ENCODE measurements around the gene PANK1. TPM values are rescaled to one million over a fixed set of nuclear protein-coding genes. Genes with fewer than 3 reads are reported as not detected.
"Not testable (repeated sequence)": the region's sequence is repeated elsewhere in the genome, so short reads cannot be mapped to it uniquely, and the experiment has no call there.

Gene PANK1
- total RNA-seq, 1 donor from 2014 or later = 9.1 TPM

GRCh38 chr10:89576022-89576421 is 69.0 kb downstream of the PANK1 start:
- DNase-seq (ENCODE audit: extremely low read depth, low read depth, low spot score) = no peak

- DNase-seq (ENCODE audit: extremely low read depth, low read depth, low spot score) = no peak
These were observed 70.0 kb downstream of the PANK1 start for GRCh38 chr10:89575031-89575430.

GRCh38 chr10:89574368-89574767 is 70.7 kb downstream of the PANK1 start:
- DNase-seq (ENCODE audit: extremely low read depth, low read depth, low spot score) = no peak

DNA sequence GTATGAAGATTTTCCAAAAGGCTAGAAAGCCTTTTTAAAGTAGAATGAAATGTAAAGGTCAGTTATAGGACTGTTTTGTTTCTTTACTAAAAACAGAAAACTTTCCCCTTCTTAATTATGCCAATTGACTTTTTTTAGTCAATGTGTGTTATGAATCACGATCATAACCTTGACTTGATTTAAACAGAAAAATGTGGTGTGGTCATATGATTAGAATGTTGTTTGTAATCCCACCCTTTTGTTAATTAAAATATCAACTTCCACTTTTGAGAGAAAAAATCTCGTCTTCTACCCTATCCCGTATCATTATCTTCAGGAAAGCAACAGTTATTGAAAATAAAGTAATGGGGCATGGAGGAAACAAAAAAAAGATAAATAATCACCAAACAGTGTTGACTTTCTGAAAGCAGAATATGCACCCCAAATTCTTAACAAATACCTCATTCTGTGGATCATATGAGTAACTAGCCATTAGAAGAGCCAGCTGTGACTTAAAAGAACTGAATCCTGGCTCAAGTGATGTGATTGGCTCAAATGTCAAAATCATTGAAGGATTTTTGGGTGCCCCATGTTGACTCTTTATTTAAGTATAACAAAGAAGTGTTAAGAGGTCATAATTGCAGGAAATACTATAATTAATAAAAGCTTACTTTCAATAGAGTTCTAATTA is 77.3 kb downstream of the PANK1 start:
- DNase-seq (ENCODE audit: extremely low read depth, low read depth, low spot score) = no peak

DNA sequence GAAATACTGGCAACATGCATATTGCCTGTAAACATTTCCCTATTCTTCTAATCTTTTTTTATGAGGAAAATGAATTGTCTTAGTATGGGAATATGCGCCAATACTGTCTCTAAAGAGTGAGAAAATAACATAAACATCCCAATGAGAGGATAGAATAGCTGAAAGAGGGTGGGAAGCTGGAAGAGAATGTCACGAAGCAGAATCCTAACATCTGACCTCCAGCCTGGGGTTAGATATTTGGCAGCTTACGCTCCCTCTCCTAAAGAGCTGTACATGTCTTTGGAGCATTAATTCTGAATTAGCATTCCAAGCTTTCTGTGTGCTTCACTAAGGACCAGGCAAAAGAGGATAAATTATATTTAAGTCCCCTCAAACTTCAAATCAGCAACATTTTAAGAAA is 78.0 kb downstream of the PANK1 start:
- DNase-seq (ENCODE audit: extremely low read depth, low read depth, low spot score) = no peak

DNA sequence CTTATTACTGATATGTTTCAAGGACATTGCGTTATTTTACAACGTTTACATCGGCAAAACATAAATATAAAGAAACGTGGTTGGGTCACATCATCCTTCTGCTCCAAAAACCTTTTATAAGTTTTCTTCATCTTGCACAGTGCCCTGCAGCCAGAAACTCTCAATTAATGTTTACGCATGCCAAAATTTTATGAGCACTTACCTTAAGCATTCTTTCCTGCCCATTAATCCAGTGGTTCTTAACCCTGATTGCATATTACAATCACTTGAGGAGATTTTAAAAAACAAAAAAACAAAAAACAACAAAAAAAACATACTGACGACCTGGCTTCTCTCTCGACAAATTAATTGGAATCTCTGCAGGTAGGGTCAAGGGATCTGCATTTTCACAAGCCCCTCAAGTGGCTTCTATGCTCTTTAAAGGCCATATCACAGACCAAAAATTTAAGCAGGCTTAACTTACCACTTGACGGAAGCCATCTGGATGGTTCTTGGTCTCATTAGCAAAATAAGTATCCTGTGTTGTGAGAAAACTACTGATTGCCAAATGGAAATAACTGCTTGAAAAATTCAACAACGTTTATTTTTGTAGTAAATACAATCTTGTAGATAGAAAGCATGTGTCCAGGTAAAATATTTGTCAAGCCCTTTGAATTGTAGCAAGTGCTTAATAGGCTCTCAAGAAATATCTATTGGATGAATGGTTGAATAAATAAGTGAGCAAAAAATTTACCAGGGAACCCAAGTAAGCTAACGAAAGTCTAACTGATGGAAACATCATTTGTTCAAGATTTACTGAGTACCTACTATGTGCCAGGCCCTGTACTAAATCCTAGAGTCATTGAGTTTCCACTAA is 78.7 kb downstream of the PANK1 start:
- DNase-seq (ENCODE audit: extremely low read depth, low read depth, low spot score) = no peak

- no peak for DNase-seq (ENCODE audit: extremely low read depth, low read depth, low spot score)
These were observed 79.9 kb downstream of the PANK1 start for GRCh38 chr10:89565180-89565579.

- DNase-seq (ENCODE audit: extremely low read depth, low read depth, low spot score) = peak; percentile 18
These were observed 81.1 kb downstream of the PANK1 start for GRCh38 chr10:89563861-89564478.

GRCh38 chr10:89563311-89563710 is 81.7 kb downstream of the PANK1 start:
- DNase-seq (ENCODE audit: extremely low read depth, low read depth, low spot score) = no peak

- DNase-seq (ENCODE audit: extremely low read depth, low read depth, low spot score) = no peak
These were observed 88.4 kb downstream of the PANK1 start for GRCh38 chr10:89556600-89556999.

GRCh38 chr10:89555688-89556445 is 89.2 kb downstream of the PANK1 start:
- no peak for DNase-seq (ENCODE audit: extremely low read depth, low read depth, low spot score)

DNA sequence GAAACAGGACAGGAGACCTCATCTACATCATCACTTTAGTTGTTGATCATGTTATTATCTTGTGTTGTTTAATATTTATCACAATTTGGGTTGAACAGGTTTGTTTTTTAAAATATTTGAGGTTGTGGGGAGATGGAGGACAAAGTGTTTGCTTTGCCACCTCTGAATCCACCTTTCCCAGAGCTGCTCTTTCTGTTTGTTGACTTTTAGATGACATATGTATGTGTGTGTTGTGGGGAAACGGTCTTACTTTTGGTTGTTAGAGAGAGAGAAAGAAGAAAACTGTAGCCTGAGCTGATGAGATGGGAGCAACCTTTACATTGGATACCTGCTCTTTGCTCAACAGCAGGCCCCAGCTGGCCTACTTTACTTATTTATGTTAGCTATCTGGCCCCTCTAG is 90.6 kb downstream of the PANK1 start:
- DNase-seq (ENCODE audit: extremely low read depth, low read depth, low spot score) = no peak

DNA sequence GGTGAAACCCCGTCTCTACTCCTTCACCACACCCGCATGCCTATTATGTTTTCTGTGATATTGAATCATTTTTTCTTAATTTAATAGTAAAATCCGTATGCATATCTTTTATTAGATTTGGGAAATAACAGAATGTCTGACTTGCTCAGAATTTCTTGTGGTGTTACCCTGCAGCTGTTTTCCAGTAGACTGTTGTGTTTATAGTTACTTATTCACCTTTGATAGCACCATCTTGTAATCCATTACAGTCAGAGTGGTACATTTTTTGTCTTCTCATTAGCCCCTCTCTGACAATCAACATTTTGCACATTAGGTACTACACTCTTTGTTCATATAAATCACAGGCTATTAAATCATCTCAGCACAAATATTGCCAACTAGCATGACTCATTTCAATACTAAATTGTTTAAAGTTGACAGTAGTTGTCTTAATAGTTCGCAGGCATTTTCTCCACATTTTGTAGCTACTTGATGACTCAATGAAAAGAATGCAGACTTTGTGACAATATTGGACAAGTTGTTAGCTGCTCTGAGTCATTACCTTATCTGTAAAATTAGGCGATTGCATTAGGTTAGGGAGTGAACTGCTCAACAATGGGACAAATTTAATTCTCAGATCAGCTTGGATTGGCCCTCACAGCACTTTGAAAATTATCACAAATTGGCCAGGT is 91.8 kb downstream of the PANK1 start:
- peak; percentile 71 for DNase-seq (ENCODE audit: extremely low read depth, low read depth, low spot score)

DNA sequence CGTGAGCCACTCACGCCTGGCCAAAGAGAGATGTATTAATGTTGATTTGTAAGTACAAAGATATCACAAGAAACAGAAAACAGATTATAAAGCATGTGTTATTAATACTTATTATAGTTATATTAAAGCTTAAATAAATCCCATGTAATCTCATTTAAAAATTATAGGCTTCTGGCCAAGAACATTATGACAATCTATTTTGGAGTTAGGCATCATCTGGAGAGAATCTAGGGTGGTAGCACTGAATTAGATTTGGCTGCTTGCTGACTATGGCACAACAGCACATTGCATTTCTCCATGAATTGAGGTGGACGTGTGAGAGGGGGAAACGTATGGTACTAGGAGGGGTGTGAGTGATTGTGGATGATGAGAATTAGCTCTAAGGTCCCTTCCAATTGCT is 92.8 kb downstream of the PANK1 start:
- no peak for DNase-seq (ENCODE audit: extremely low read depth, low read depth, low spot score)

DNA sequence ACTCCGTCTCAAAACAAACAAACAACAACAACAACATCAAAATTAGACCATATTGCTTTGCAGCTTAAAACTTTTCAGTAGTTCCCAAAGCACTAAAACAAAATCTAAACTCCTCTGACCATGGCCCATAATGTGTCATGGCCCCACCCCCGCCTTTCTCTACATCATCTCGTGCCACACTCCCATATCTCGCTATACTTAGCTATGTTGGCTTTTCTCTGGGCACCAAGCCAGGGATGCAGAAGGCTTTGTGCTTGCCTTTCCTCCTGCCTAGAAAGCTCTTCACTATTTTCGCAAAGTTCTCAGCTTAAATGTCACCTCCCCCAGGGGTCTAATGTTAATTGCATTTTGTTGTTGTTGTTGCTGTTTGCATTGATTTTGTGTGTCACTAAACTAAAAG is 94.5 kb downstream of the PANK1 start:
- DNase-seq (ENCODE audit: extremely low read depth, low read depth, low spot score) = no peak

GRCh38 chr10:89549510-89549909 is 95.5 kb downstream of the PANK1 start:
- no peak for DNase-seq (ENCODE audit: extremely low read depth, low read depth, low spot score)

GRCh38 chr10:89548673-89549072 is 96.4 kb downstream of the PANK1 start:
- no peak for DNase-seq (ENCODE audit: extremely low read depth, low read depth, low spot score)

DNA sequence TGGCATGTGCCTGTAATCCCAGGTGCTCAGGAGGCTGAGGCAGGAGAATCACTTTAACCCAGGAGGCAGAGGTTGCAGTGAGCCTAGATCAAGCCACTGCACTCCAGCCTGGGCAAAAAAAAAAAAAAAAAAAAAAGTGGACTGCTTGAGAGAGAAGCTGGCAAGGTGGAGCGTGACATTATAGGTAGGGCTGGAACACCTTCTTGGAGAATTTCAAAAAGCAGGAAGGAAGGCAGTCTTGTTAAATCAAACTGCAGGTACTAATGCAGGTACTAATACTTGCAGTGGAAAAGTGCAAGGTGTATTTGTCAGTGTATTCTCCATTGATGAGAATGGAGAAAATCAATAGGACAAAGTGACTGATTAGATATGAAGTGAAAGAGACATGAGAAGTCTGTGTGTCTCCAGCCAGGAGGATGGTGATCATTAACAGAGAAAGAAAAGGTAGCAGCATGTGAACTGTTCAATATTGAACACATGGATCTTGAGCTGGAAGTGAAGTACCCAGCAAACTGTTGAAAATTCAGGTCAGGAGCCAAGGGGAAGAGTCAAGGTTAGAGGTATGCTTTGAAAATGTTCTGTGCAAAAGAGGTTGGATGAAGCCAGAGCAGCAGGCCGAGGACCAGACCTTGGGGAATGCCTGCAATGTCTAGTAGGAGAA is 97.1 kb downstream of the PANK1 start:
- no peak for DNase-seq (ENCODE audit: extremely low read depth, low read depth, low spot score)

- not testable (repeated sequence) for DNase-seq (ENCODE audit: extremely low read depth, low read depth, low spot score)
These were observed 98.4 kb downstream of the PANK1 start for GRCh38 chr10:89546651-89547050.

- no peak for DNase-seq (ENCODE audit: extremely low read depth, low read depth, low spot score)
These were observed 101.2 kb downstream of the PANK1 start for GRCh38 chr10:89543841-89544240.
